Neutrophil (primary cell): ENCODE data around the gene SEC31B.

Source experiments
- H3K27ac ChIP-seq: fragments of 200-600 bp; sonication (generic); 2 replicates; pipeline ENCODE4 v1.5.1; 2016; ENCODE audit warnings: mild to moderate bottlenecking, moderate library complexity
- H3K27me3 ChIP-seq: fragments of 200-600 bp; sonication (generic); 2 replicates; pipeline ENCODE4 v1.6.0; 2016; ENCODE audit warnings: mild to moderate bottlenecking
- H3K36me3 ChIP-seq: fragments of 200-600 bp; sonication (generic); 2 replicates; pipeline ENCODE4 v1.5.1; 2017
- H3K4me1 ChIP-seq, 2 experiments: fragments of 200-600 bp in 1 of 2; sonication (generic) in 1 of 2; 1 replicate in 1 of 2; 2 replicates in 1 of 2; pipeline versions ENCODE4 v1.5.1 to v1.6.1; 2013 to 2016; ENCODE audit warnings: low read depth in 1 of 2, low read length in 1 of 2, mild to moderate bottlenecking in 1 of 2, moderate library complexity in 1 of 2; ENCODE audit not compliant: control insufficient read depth in 1 of 2, insufficient read depth in 1 of 2
- H3K4me3 ChIP-seq, 2 experiments: fragments of 200-600 bp in 1 of 2; sonication (generic) in 1 of 2; 1 replicate in 1 of 2; 2 replicates in 1 of 2; pipeline ENCODE4 v1.5.1; 2013 to 2016; ENCODE audit warnings: low read depth in 1 of 2, low read length in 1 of 2, mild to moderate bottlenecking in 1 of 2, moderate library complexity in 1 of 2
- H3K9me3 ChIP-seq: fragments of 200-600 bp; sonication (generic); 2 replicates; pipeline ENCODE4 v1.5.1; 2016
- CTCF ChIP-seq: fragments of 200-600 bp; sonication (generic); IDR thresholded peaks from 2 replicates; pipeline ENCODE4 v1.5.1; 2016; ENCODE audit warnings: antibody characterized with exemption

The SEC31B gene

GRCh38 chr10:100506596-100507356 is 12.9 kb downstream of the SEC31B start:
- TF ChIP-seq CTCF = no peak
- H3K4me1 ChIP-seq = peaks cover 30 to 31% of the 10 kb centered on the region in 2 experiments

DNA sequence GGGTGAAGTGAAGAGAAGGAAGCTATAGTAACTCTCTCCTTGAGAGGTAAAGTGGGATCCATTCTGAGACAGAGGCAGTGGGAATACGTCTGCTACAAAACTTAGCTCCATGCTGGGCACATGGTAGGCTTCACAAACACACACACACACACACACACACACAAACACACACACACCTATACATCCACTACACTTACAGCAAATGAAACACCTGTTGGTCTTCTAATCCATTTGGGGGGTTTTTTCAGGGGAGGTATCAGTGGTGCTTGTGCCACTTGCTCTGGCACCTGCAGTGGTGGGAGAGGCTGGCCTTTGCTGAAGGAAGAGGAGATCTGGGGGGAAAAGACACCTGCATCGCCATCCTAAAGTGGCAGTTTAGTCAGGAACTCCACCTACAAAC is 14.5 kb downstream of the SEC31B start:
- TF ChIP-seq CTCF = no peak
- Histone ChIP-seq H3K4me3 (no peak overlapping the region), H3K27ac (no peak overlapping the region), H3K27me3 (no peaks in the 10 kb centered on the region), H3K4me1 (peaks cover 14 to 15% of the 10 kb centered on the region in 2 experiments), H3K36me3 (peaks cover 56% of the 10 kb centered on the region), H3K9me3 (no peaks in the 10 kb centered on the region)

More at GRCh38 chr10:100506596-100507356, 12.9 kb downstream of the SEC31B start:
- Histone ChIP-seq H3K36me3 (peaks cover 44% of the 10 kb centered on the region), H3K4me3 (no peak overlapping the region), H3K27me3 (no peaks in the 10 kb centered on the region), H3K9me3 (no peaks in the 10 kb centered on the region), H3K27ac (no peak overlapping the region)

DNA sequence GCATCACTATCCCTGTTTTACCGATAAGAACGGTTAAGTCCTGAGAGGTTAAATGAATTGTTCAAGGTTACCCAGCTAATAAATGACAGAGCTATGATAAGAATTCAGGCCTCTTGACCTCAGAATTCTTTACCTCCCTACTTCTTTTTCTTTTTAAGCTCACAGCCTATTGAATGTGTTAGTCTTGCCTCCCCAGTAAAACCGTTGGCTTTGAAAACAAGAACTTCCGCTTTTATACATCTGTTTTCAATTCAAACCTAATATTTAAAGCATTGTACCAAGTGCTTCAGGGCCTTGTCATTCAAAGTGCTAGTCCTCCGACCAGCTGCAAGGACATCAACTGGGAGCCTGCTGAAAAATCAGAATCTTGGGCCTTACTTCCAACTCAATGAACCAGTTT is 15.6 kb downstream of the SEC31B start:
- H3K4me3 ChIP-seq = no peak overlapping the region

GRCh38 chr10:100502926-100503494 is 16.7 kb downstream of the SEC31B start:
- no peak overlapping the region for H3K4me3 ChIP-seq
- no peaks in the 10 kb centered on the region for H3K4me1 ChIP-seq
- TF ChIP-seq CTCF = no peak
- no peaks in the 10 kb centered on the region for H3K27me3 ChIP-seq
- peaks cover 76% of the 10 kb centered on the region for H3K36me3 ChIP-seq
- H3K9me3 ChIP-seq = no peaks in the 10 kb centered on the region
- H3K27ac ChIP-seq = no peak overlapping the region

More for the DNA sequence above, 15.6 kb downstream of the SEC31B start:
- H3K9me3 ChIP-seq = no peaks in the 10 kb centered on the region
- H3K27me3 ChIP-seq = no peaks in the 10 kb centered on the region
- peaks cover 67% of the 10 kb centered on the region for H3K36me3 ChIP-seq
- no peak for TF ChIP-seq CTCF
- peaks cover 3 to 5% of the 10 kb centered on the region in 2 experiments for H3K4me1 ChIP-seq
- no peak overlapping the region for H3K27ac ChIP-seq

- no peak overlapping the region for H3K27ac ChIP-seq
- no peak for TF ChIP-seq CTCF
- H3K4me1 ChIP-seq = no peaks in the 10 kb centered on the region
- H3K27me3 ChIP-seq = no peaks in the 10 kb centered on the region
- H3K9me3 ChIP-seq = no peaks in the 10 kb centered on the region
- no peak overlapping the region for H3K4me3 ChIP-seq
- H3K36me3 ChIP-seq = peaks cover 77% of the 10 kb centered on the region
Observed at GRCh38 chr10:100501423-100501822, 18.2 kb downstream of the SEC31B start.
